Measurements from ENCODE around the gene CC2D2A. TPM values are rescaled to one million over a fixed set of nuclear protein-coding genes. Genes with fewer than 3 reads are reported as not detected.

The CC2D2A gene
- total and polyA plus RNA-seq, 9 of the 15 experiments (the other 6 are each of a cell fraction or from before 2014, with no cell fraction given), result 0.36 to 2.5 (median 1.6) TPM

GRCh38 chr4:15425520-15425919 is 44.2 kb upstream of the CC2D2A start (continued):
- no peak for TF ChIP-seq SETDB1 (IDR thresholded peaks at IDR 0.05; ENCODE audit: low read length)
- TF ChIP-seq PPARD (CRISPR knock-in tag; IDR thresholded peaks at IDR 0.05), result no peak
- no peak for TF ChIP-seq ZNF140 (CRISPR knock-in tag; IDR thresholded peaks at IDR 0.05)
- TF ChIP-seq ZNF324 (CRISPR knock-in tag; IDR thresholded peaks at IDR 0.05), result no peak

DNA sequence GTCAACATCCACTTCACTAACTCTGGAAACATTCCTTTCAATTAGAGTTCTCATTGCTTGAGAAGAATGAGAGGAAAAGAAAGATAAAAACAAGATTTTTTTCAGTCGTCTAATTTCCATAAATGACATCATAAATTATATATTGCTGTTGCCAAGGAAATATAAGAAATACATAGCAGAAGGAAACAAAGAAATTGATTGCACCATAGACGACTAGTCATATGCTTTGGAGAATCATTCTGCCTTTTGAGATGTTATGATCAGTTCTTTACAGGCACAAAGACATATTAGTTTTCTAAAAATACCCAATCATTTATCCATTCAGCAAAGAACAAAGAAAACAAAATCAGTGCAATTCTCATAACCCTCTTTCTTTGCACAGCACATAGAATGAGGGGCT is 42.5 kb upstream of the CC2D2A start:
- ATAC-seq (no peak), DNase-seq (ENCODE audit: extremely low read depth in 1 of 4, low spot score in 3 of 4) (no peak), FAIRE-seq (no peak)
- no peak overlapping the region for H3K4me3 ChIP-seq
- no peak overlapping the region for H3K9ac ChIP-seq (ENCODE audit: insufficient read depth in 1 of 2, low read depth in 2 of 2, low read length in 2 of 2)
- no peaks in the 10 kb centered on the region for H3K4me1 ChIP-seq (replicated peaks in 1 of 2; ENCODE audit: control insufficient read depth in 2 of 2, insufficient read depth in 2 of 2, low read length in 2 of 2)
- H3K27me3 ChIP-seq (ENCODE audit: control insufficient read depth in 2 of 2, insufficient read depth in 2 of 2, low read length in 2 of 2), result no peaks in the 10 kb centered on the region
- no peak overlapping the region for H3K27ac ChIP-seq (ENCODE audit: extremely low read depth, low read depth, low read length)
- ChIA-PET CTCF (ENCODE audit: low intra/inter-chr PET ratio) (no interaction called here), POLR2A (no interaction called here)
- 0% methylated on average over 2 of the region's 2 CpGs for WGBS (ENCODE audit: insufficient coverage, low coverage, missing lambda C conversion rate)
- no peaks in the 10 kb centered on the region for H3K79me2 ChIP-seq (ENCODE audit: control insufficient read depth, insufficient read depth, low read length)
- no peak overlapping the region for H3K4me2 ChIP-seq (ENCODE audit: insufficient read depth, low read length)
- H4K20me1 ChIP-seq (replicated peaks; ENCODE audit: control insufficient read depth, insufficient read depth, low read length), result no peaks in the 10 kb centered on the region
- intact Hi-C loops (cut with micrococcal nuclease) (no loop called here), in situ Hi-C loops (cut with MboI) (no loop called here)
- H3K9me3 ChIP-seq (replicated peaks; ENCODE audit: control insufficient read depth, insufficient read depth, low read depth, low read length), result no peaks in the 10 kb centered on the region
- BruUV-seq (replicated peaks), result no TSS peak
- H3K9me1 ChIP-seq (ENCODE audit: control insufficient read depth, insufficient read depth, low read length), result no peaks in the 10 kb centered on the region
- no peaks in the 10 kb centered on the region for H3K36me3 ChIP-seq (ENCODE audit: control insufficient read depth, insufficient read depth, low read length)
- no peak for TF ChIP-seq ZNF354B (CRISPR knock-in tag; IDR thresholded peaks at IDR 0.05)
- TF ChIP-seq, protein P1, sequence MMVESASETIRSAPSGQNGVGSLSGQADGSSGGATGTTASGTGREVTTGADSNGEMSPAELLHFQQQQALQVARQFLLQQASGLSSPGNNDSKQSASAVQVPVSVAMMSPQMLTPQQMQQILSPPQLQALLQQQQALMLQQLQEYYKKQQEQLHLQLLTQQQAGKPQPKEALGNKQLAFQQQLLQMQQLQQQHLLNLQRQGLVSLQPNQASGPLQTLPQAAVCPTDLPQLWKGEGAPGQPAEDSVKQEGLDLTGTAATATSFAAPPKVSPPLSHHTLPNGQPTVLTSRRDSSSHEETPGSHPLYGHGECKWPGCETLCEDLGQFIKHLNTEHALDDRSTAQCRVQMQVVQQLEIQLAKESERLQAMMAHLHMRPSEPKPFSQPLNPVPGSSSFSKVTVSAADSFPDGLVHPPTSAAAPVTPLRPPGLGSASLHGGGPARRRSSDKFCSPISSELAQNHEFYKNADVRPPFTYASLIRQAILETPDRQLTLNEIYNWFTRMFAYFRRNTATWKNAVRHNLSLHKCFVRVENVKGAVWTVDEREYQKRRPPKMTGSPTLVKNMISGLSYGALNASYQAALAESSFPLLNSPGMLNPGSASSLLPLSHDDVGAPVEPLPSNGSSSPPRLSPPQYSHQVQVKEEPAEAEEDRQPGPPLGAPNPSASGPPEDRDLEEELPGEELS (CRISPR knock-in tag; IDR thresholded peaks at IDR 0.05; ENCODE audit: borderline replicate concordance), result no peak
- TF ChIP-seq ETV5 (CRISPR knock-in tag; IDR thresholded peaks at IDR 0.05; ENCODE audit: low read depth), result no peak
- no peak for TF ChIP-seq PPARD (CRISPR knock-in tag; IDR thresholded peaks at IDR 0.05)
- TF ChIP-seq DDX20 (tag; IDR thresholded peaks at IDR 0.05; ENCODE audit: low read depth), result no peak
- TF ChIP-seq JUND (IDR thresholded peaks at IDR 0.05; ENCODE audit: borderline replicate concordance, low read depth, low read length), result no peak
- TF ChIP-seq JUND (tag; IDR thresholded peaks at IDR 0.05; ENCODE audit: borderline replicate concordance, low read depth, low read length), result no peak
- TF ChIP-seq SIN3B (IDR thresholded peaks at IDR 0.05; ENCODE audit: low read depth), result no peak
- TF ChIP-seq ILF3 (IDR thresholded peaks at IDR 0.05; ENCODE audit: borderline replicate concordance), result no peak
- no peak for TF ChIP-seq KDM1A (IDR thresholded peaks at IDR 0.05)
- TF ChIP-seq ZNF644 (tag; IDR thresholded peaks at IDR 0.05; ENCODE audit: low read depth), result no peak
- no peak for TF ChIP-seq JUN (IDR thresholded peaks at IDR 0.05; ENCODE audit: borderline replicate concordance, low read depth, low read length)
- TF ChIP-seq JUN (CRISPR knock-in tag; IDR thresholded peaks at IDR 0.05; ENCODE audit: borderline replicate concordance), result no peak
- no peak for TF ChIP-seq SMAD4 (CRISPR knock-in tag; conservative IDR thresholded peaks at IDR 0.05)
- no peak for TF ChIP-seq ZNF436 (CRISPR knock-in tag; IDR thresholded peaks at IDR 0.05)
- TF ChIP-seq, protein P2, sequence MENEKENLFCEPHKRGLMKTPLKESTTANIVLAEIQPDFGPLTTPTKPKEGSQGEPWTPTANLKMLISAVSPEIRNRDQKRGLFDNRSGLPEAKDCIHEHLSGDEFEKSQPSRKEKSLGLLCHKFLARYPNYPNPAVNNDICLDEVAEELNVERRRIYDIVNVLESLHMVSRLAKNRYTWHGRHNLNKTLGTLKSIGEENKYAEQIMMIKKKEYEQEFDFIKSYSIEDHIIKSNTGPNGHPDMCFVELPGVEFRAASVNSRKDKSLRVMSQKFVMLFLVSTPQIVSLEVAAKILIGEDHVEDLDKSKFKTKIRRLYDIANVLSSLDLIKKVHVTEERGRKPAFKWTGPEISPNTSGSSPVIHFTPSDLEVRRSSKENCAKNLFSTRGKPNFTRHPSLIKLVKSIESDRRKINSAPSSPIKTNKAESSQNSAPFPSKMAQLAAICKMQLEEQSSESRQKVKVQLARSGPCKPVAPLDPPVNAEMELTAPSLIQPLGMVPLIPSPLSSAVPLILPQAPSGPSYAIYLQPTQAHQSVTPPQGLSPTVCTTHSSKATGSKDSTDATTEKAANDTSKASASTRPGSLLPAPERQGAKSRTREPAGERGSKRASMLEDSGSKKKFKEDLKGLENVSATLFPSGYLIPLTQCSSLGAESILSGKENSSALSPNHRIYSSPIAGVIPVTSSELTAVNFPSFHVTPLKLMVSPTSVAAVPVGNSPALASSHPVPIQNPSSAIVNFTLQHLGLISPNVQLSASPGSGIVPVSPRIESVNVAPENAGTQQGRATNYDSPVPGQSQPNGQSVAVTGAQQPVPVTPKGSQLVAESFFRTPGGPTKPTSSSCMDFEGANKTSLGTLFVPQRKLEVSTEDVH (IDR thresholded peaks at IDR 0.05; ENCODE audit: low read depth, partially characterized antibody), result no peak
- no peak overlapping the region for H2AFZ ChIP-seq (ENCODE audit: low read depth, low read length)

Measured in K562 (cell line).